Stimulated activated CD8-positive, alpha-beta memory T cell treated with anti-CD3 and anti-CD28 coated beads, Interleukin-15, amount 100 ng/mL, for 4 hours (primary cell): ENCODE results near the gene ENOPH1.

ENCODE experiments used
- DNase-seq, 2 donors: peaks; one replicate each; pipeline ENCODE4 v3.0.0-alpha.2; 2020; ENCODE audit warnings: low read depth in 2 of 2

Gene ENOPH1

GRCh38 chr4:82508806-82509428, 78.5 kb downstream of the ENOPH1 start:
- no peak for DNase-seq

- no peak for DNase-seq
These were observed 79.8 kb downstream of the ENOPH1 start for GRCh38 chr4:82510216-82510615.
